Pancreas (tissue), 10 donors: ENCODE data around the gene DNAH5. TPM values are rescaled to one million over a fixed set of nuclear protein-coding genes. Genes with fewer than 3 reads are reported as not detected.

Experiments used
- ATAC-seq, 4 donors: fragments of 200-7000 bp; cut with Tn5 transposase; one replicate each; pipeline versions ENCODE4 v1.8.0 to v1.9.1; 2020; ENCODE audit warnings: mild to moderate bottlenecking in 4 of 4, moderate library complexity in 4 of 4
- DNase-seq, 6 donors: peaks; one replicate each; pipeline ENCODE4 v3.0.0-alpha.2; 2020
- FAIRE-seq: peaks from 2 replicates; lab custom pipeline; 2012; peaks lifted over from hg19 to GRCh38; lab: Jason Lieb, UNC
- H3K27ac ChIP-seq, 4 donors: fragments of 200-600 bp; sonication (generic); 1 replicate in 3 of 4; 2 replicates in 1 of 4; pipeline versions ENCODE4 v1.5.0 to v1.8.0; 2020
- H3K27me3 ChIP-seq, 4 donors: fragments of 200-600 bp; one replicate each; pipeline ENCODE4 v1.8.0; 2021
- H3K36me3 ChIP-seq, 3 donors: fragments of 200-600 bp; sonication (generic) in 1 of 3; one replicate each; pipeline versions ENCODE4 v1.5.0 to v1.8.0; 2020 to 2021
- H3K4me1 ChIP-seq, 3 donors: fragments of 200-600 bp; one replicate each; pipeline ENCODE4 v1.8.0; 2021
- H3K4me3 ChIP-seq, 4 donors: fragments of 200-600 bp; sonication (generic) in 2 of 4; one replicate each; pipeline versions ENCODE4 v1.5.0 to v1.8.0; 2020 to 2021
- H3K9me3 ChIP-seq, 4 donors: fragments of 200-600 bp; one replicate each; pipeline ENCODE4 v1.8.0; 2021
- CTCF ChIP-seq, 4 donors: fragments of 200-600 bp; sonication (generic) in 3 of 4; IDR thresholded peaks; one replicate each; pipeline versions ENCODE4 v1.5.0 to v1.8.0; 2021; ENCODE audit warnings: antibody characterized with exemption in 4 of 4
- WGBS, 2 donors: extraction: QIAGEN DNeasy Blood & Tissue Kit; methylation state at CpG; one replicate each; pipeline ENCODE4 v1.1.7; 2013; 5-methylcytosine and 5-hydroxymethylcytosine counted together
- intact Hi-C, 3 donors: fragments of 100-400 bp; cut with DNase I; formaldehyde crosslinking; loops; one replicate each; pipeline versions ENCODE4 v1.11.1 to v1.14.2; 2022
- polyA plus RNA-seq, 2 donors: library from polyadenylated mRNA; stranded (reverse); fragments of 200-250 nt; gene quantifications; one replicate each; pipeline ENCODE4 v1.2.3, GENCODE V29; 2013
- total RNA-seq, 6 donors: library from RNA; stranded (reverse); fragmentation: NEBNext Ultra II Directional in 4 of 6; extraction: Animal tissue kit (Norgen Biotek cat#: 25700) in 4 of 6; gene quantifications; one replicate each; pipeline versions ENCODE4 v1.2.1 to v1.2.4, GENCODE V29; 2021 to 2023
- donor health status: healthy with polysubstance abuse.
- donor health status: DM: no; HTN: no; CAD: no; lungs with moderate emphysema.
- donor health status: DM: no; HTN: no; CAD: no.
- donor health status: control.
- donor health status: control.
- donor health status: Bipolar disorder and iron deficiency.
- donor health status: DM: yes; HTN: yes; CAD: no.
- donor health status: DM: no; HTN: no; CAD: no.
- donor health status: DM: no; HTN: no; CAD: no.
- donor health status: DM: yes; HTN: yes; CAD: no.

Gene DNAH5
- total and polyA plus RNA-seq, 8 donors = 0.84 to 5.3 (median 1.6) TPM

- intact Hi-C loops = no loop called here
- no peaks in the 10 kb centered on the region for H3K9me3 ChIP-seq
- no peaks in the 10 kb centered on the region for H3K36me3 ChIP-seq
- H3K27ac ChIP-seq = no peak overlapping the region
- no peak overlapping the region for H3K4me3 ChIP-seq
- 60 to 76% methylated on average over 2 of the region's 2 CpGs for WGBS, 2 donors
- ATAC-seq (no peak), FAIRE-seq (no peak), DNase-seq (no peak)
- H3K4me1 ChIP-seq = no peaks in the 10 kb centered on the region
- no peaks in the 10 kb centered on the region for H3K27me3 ChIP-seq
- no peak for TF ChIP-seq CTCF (IDR thresholded peaks at IDR 0.05)
Measured at GRCh38 chr5:13643196-13643595, 301.3 kb downstream of the DNAH5 start.

Other genes with a start within 250 kb of the DNAH5 start
- gene TRIO, start 198.7 kb upstream of the DNAH5 start, total RNA-seq = 10 to 100 TPM; 27.3 to 82.5 (median 34.1) TPM
- gene TRIO, start 198.7 kb upstream of the DNAH5 start, polyA plus RNA-seq = 10 to 100 TPM; 39.9 to 44.5 TPM